ENCODE data around the gene CR2. TPM values are rescaled to one million over a fixed set of nuclear protein-coding genes. Genes with fewer than 3 reads are reported as not detected.

The CR2 gene
- total RNA-seq, 1 experiment from 2014 or later: 1.8 TPM

GRCh38 chr1:207458414-207458813 lies 4.3 kb downstream of the CR2 start:
- TF ChIP-seq CTCF (conservative IDR thresholded peaks at IDR 0.05): no peak
- H3K4ac ChIP-seq (ENCODE audit: low read depth, low read length): no peak overlapping the region
- H4K8ac ChIP-seq (replicated peaks; ENCODE audit: insufficient read length, low read depth, low read length): no peak overlapping the region
- Mint-ChIP-seq H3K27me3 (ENCODE audit: low read depth) (peaks cover 7% of the 10 kb centered on the region), H3K4me3 (no peak overlapping the region), H3K36me3 (ENCODE audit: insufficient read depth in 1 of 3, low read depth in 3 of 3) (no peaks in the 10 kb centered on the region), H3K4me1 (peaks cover 0 to 3% of the 10 kb centered on the region in 2 experiments; a peak in 2 of 4 replicates), H3K9me3 (no peaks in the 10 kb centered on the region), H3K27ac (no peak overlapping the region)
- no peaks in the 10 kb centered on the region for H4K20me1 ChIP-seq (ENCODE audit: control insufficient read depth, insufficient read depth, insufficient read length)
- no peak overlapping the region for H2BK120ac ChIP-seq (ENCODE audit: low read depth, low read length, poor library complexity, severe bottlenecking)
- H3K14ac ChIP-seq (ENCODE audit: insufficient read depth, low read length): no peak overlapping the region
- H4K5ac ChIP-seq (ENCODE audit: insufficient read length, low read depth, low read length): no peak overlapping the region
- no peak overlapping the region for H2AK5ac ChIP-seq (ENCODE audit: insufficient read length, low read length)
- H3K23ac ChIP-seq (ENCODE audit: insufficient read length, low read depth, low read length): no peak overlapping the region
- H3K9ac ChIP-seq (ENCODE audit: extremely low read depth, insufficient read length, low read length): no peak overlapping the region
- no peak overlapping the region for H3T11ph ChIP-seq (ENCODE audit: low read length)
- no peak overlapping the region for H2BK5ac ChIP-seq (ENCODE audit: insufficient read length, low read length)
- no peak for DNase-seq
- no peak overlapping the region for H2BK12ac ChIP-seq (ENCODE audit: insufficient read length, low read depth, low read length)
- no peaks in the 10 kb centered on the region for H3K79me1 ChIP-seq (ENCODE audit: insufficient read depth, low read depth, low read length, poor library complexity, severe bottlenecking)
- no peak overlapping the region for H3K56ac ChIP-seq (ENCODE audit: insufficient read length, low read depth, low read length)
- no peaks in the 10 kb centered on the region for H3K9me3 ChIP-seq (ENCODE audit: control insufficient read depth, low read depth, low read length)
- no CpG with 5 or more reads among the region's 1 CpG for WGBS (ENCODE audit: extremely low coverage, insufficient read length, low lambda C conversion rate)
- no peak overlapping the region for H3K27ac ChIP-seq (ENCODE audit: insufficient read length, low read depth, low read length)
- H3K23me2 ChIP-seq (ENCODE audit: insufficient read length, low read depth, low read length, poor library complexity, severe bottlenecking): peaks cover 7% of the 10 kb centered on the region
- 0 out of 2 replicates have a peak, but pooled peaks cover 2% of the 10 kb centered on the region for H3K4me1 ChIP-seq (ENCODE audit: insufficient read depth, low read length)
- no peak overlapping the region for H2BK20ac ChIP-seq (ENCODE audit: low read depth, low read length, poor library complexity, severe bottlenecking)
- peaks cover 4% of the 10 kb centered on the region; the same call in 1 of the 2 replicates for H3K27me3 ChIP-seq (ENCODE audit: insufficient read depth, low read length)
- no peak overlapping the region for H2AFZ ChIP-seq (ENCODE audit: low read length)
- no peaks in the 10 kb centered on the region for H3K79me2 ChIP-seq (ENCODE audit: insufficient read depth, low read length)
- H4K91ac ChIP-seq (ENCODE audit: insufficient read length, low read depth, low read length): no peak overlapping the region
- no peak overlapping the region for H2BK15ac ChIP-seq (ENCODE audit: low read depth, low read length)
- no peak overlapping the region for H3K4me2 ChIP-seq (ENCODE audit: insufficient read depth, insufficient read length, low read length)
- no peak overlapping the region for H3K18ac ChIP-seq (ENCODE audit: insufficient read length, low read depth, low read length)

All from H9 (cell line).